ENCODE data around the gene P2RY6.
A peak's percentile ranks its signal among the peaks of the same experiment; 100 is the strongest.

P2RY6 gene

GRCh38 chr11:73275381-73275750 lies 3.2 kb downstream of the P2RY6 start:
- DNase-seq (ENCODE audit: extremely low read depth in 1 of 2, low read depth in 1 of 2), result no peak

DNA sequence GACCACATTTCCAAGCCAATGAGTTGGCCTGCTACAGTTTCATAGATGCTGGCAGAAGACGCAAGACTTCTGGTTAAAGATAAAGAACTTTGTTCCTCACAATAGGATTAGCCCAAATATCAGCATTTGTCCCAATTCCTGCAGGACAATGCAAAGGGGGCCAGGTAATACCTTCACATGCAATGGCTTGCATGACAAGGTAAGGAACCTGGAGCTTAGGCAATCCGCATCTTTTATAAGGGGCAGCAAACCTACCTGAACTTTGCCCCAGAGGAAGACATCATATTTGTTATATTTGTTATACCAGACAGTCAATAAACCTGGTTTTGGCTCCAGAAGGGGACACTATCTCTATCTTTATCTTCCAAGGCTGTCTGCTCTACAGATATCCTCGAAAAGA lies 5.3 kb downstream of the P2RY6 start:
- DNase-seq (ENCODE audit: extremely low read depth in 1 of 2, low read depth in 1 of 2), result no peak

GRCh38 chr11:73280626-73281025 lies 8.5 kb downstream of the P2RY6 start:
- no peak for DNase-seq (ENCODE audit: extremely low read depth in 1 of 2, low read depth in 1 of 2)

- no peak for DNase-seq (ENCODE audit: extremely low read depth in 1 of 2, low read depth in 1 of 2)
Measured at GRCh38 chr11:73281201-73281741, 9.1 kb downstream of the P2RY6 start.

DNA sequence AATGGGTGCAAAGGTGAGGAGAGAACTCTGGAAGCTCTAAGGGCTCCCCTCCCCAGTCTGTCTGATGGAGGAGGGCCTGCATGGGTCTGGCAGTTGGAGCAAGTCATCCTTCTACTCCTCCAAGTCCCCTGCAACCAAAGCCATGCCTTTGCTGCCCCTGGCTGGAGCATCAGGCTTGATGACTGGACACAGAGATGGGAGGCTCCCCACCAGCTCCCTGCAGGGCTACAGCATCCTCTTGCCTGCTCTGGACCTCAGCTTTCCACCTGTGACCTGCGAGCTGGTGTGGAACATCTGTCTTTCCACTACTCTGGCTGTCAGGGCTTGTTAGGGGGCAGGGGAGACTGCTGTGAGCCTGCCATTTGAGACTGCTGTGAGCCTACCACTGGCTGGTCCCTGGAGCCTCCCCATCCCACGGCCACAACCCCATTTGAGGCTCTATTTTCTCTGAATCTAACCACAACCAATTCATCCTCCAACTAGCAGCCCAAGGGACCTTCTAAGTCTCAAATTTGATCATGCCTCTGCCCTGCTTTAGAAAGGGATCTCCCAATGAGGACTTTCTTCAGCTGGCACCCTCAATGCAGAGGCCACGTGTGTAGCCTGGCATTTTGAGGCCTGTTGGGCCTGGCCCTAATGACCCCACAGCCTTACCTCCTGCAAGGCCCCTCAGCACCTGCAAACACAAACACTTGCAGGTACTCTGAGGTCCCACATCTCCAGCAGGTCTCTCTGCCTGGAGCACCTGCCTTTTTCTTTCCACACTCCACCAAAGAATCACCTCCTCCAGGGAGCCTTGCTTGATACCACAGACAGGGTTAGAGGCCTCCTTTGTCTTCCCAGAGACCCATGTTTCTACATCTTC lies 9.9 kb downstream of the P2RY6 start:
- DNase-seq (ENCODE audit: extremely low read depth in 1 of 2, low read depth in 1 of 2), result no peak

GRCh38 chr11:73283276-73284000 lies 11.3 kb downstream of the P2RY6 start:
- no peak for DNase-seq (ENCODE audit: extremely low read depth in 1 of 2, low read depth in 1 of 2)

- DNase-seq (ENCODE audit: extremely low read depth in 1 of 2, low read depth in 1 of 2), result no peak
Measured at GRCh38 chr11:73284106-73284505, 12.0 kb downstream of the P2RY6 start.

GRCh38 chr11:73285721-73286120 lies 13.6 kb downstream of the P2RY6 start:
- DNase-seq (ENCODE audit: extremely low read depth in 1 of 2, low read depth in 1 of 2), result no peak

GRCh38 chr11:73286240-73286810 lies 14.2 kb downstream of the P2RY6 start:
- DNase-seq (ENCODE audit: extremely low read depth in 1 of 2, low read depth in 1 of 2), result no peak

DNA sequence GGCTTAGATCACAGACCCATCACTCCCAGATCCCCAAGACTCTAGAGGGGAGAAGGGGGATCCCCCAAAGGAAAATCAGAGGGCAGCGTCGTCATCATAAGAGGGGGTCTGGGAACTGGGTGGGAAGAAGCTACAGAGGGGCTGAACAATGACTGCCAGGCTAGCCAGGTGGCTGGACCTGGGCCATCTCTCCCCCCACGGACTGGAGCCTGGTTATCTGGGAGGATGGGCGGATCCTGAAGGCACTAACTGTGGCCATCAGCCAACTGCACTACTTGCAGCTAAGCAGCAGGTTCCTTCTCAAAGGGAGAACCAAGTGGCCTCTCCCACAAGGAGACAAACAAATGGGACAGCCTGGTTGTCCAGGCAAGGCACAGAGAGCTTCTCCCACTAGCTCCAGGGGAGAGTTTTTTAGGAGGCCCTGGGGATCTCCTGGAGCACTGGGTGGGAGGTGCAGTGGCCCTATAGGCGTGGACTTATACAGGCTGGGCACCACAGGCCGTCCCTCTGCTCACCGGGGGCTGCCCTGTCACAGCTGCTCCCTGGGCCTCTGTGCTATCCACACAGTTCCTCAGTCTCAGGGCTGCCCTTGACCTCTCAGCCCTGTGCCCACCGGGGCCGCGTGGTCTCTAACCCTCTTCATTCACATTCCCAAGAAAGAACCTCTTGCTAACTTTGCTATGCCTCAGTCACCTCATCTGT lies 15.4 kb downstream of the P2RY6 start:
- DNase-seq (ENCODE audit: extremely low read depth in 1 of 2, low read depth in 1 of 2), result no peak

DNA sequence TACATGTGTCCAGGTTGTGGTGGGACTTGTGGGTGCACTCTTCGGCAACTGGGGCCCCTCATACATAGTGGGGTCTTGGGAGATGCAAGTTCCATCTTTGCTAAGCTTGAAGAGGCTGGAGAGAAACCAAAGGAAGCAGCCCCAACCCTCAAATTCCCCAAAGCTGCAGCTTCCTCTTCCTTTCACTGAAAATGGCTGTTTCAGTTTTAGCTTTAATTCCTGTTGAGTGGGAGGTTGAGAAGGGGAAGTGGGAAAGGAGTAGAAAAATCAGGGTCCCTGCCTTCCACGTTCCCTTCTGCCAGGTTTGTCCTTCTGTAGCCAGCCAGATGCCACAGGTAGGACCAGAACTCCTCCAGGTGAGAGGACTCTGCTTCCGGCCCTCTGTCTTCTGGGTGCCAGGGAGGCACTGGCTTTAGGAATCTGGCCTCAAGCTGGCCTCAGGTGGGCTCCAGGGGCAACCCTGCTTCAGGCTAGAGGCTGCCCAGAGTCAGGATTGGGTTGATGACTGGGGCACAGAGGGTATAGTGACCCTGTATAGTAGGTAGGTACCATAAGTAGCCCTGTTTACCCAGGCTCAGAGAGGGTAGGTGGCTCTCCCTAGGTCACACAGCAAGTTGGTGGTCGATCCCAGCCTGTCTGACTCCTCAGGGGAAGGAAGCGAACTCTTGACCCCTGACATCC lies 16.2 kb downstream of the P2RY6 start:
- no peak for DNase-seq (ENCODE audit: extremely low read depth in 1 of 2, low read depth in 1 of 2)

DNA sequence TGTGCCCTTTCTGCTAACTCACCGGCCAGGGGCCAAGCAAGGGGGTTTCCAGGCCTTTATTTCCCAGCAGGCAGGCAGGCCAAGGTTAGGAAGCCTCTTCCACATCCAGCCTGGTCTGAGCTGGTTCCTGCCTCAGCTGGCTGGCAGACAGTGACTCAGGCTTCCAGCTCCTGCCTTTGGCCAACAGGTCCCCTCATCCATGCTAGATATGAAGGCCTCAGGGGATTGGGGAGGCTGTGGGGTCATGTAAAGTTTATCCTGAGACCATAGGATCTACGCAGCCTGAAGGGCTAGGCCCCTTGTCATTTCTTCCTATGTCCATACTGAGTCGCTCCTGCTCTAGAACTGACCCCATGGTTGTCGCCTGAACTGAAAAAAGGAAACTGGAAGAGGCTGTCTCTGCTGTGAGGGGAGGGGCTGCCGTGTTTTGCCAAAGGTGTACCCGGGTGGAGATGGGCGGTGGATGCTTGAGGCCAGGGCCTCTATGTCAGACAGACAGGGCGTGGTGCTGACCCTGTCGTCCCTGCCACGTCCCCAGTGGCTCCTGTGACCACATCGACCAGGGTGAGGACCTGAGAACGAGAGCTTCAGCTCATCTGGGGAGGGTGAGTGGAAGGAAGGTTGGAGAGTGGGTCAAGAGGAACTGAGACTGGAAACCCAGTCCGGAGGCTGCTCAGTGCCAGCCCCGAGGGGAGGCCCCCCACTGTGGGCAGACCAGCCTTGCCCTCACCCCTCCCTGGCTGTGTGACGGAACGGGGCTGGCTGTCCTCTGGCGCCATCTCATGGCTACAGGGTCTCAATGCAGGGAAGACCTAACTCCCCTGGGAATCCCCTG lies 17.0 kb downstream of the P2RY6 start:
- DNase-seq (ENCODE audit: extremely low read depth in 1 of 2, low read depth in 1 of 2), result peak in 1 of 2 donors; percentile 25

DNA sequence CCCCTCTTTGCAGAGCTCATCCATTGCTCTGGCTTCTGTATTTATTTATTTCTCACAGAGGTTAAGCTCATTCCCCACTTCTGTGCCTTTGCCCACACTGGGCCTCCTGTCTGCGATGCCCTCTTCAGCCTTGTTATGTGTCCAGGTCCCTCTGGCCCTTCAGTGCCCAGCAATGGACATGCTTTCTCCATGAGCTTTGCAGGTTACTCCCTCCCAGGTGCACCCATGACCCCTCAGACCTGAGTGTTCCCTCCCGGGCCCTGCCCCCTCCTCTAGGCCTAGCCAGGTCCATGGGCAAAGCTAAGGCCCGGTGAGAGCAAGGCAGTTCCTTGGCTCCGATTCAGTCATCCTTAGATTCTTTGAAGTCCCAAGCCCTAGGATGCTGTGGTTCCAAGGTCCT lies 18.4 kb downstream of the P2RY6 start:
- no peak for DNase-seq (ENCODE audit: extremely low read depth in 1 of 2, low read depth in 1 of 2)

GRCh38 chr11:73291196-73291595 lies 19.1 kb downstream of the P2RY6 start:
- DNase-seq (ENCODE audit: extremely low read depth in 1 of 2, low read depth in 1 of 2), result no peak

GRCh38 chr11:73291781-73292524 lies 19.8 kb downstream of the P2RY6 start:
- no peak for DNase-seq (ENCODE audit: extremely low read depth in 1 of 2, low read depth in 1 of 2)

DNA sequence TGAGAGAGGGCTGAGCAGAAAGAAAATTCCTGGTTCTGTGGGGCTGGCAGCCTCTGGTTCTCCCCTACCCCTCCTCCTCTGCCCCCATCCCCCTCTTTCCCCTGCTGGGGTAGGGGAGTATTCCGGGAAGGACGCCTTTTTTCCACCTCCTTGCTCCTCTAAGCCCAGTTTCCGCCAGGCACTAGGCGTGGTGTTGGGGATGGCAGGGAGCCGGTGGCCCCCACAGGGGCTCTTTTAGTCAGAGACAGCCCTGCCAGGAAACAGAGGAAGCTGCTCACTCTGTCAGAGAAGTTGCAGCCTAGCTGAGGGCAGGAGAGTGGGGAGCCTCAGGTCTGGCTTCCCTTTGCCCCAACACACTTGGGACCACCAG lies 20.4 kb downstream of the P2RY6 start:
- DNase-seq (ENCODE audit: extremely low read depth in 1 of 2, low read depth in 1 of 2), result no peak

DNA sequence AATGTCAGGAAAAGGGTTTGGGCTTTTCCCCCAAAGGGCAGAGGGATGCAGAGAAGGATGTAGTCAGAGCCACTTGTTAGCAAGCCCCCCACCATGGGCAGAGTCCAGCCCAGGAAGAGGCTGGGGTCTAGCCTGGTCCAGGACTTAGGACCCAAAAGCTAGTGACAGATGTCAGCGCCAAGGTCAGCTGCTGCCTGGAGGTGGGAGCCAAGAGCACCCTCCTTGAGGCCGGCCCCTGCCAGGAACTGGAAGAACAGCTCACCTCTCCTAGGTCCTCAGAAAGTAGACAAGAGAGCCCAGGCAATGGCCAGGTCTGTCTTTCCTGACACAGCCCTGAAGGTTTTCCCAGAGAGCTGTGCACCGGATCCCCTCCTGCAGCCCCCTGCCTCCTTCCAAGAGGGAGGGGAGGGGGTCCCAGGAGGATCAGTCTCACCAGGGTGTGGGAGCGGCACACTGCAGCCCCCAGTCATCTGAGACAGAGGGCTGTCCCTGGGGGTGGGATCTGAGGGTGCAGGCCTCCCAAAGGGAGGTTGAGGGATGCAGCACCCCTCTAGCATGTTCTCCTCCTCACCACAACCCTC lies 21.3 kb downstream of the P2RY6 start:
- DNase-seq (ENCODE audit: extremely low read depth in 1 of 2, low read depth in 1 of 2), result no peak

- no peak for DNase-seq (ENCODE audit: extremely low read depth in 1 of 2, low read depth in 1 of 2)
Measured at GRCh38 chr11:73294604-73295003, 22.5 kb downstream of the P2RY6 start.

Measured in activated CD8-positive, alpha-beta memory T cell treated with anti-CD3 and anti-CD28 coated beads for 1 hour (primary cell).